GM21390 (cell line): Measurements from ENCODE around the gene ZNF219.

Experiments used
- ATAC-seq: cut with Tn5 transposase; IDR thresholded peaks from one replicate; pipeline ENCODE4 v1.9.1; 2021; ENCODE audit not compliant: unreplicated experiment

The ZNF219 gene

DNA sequence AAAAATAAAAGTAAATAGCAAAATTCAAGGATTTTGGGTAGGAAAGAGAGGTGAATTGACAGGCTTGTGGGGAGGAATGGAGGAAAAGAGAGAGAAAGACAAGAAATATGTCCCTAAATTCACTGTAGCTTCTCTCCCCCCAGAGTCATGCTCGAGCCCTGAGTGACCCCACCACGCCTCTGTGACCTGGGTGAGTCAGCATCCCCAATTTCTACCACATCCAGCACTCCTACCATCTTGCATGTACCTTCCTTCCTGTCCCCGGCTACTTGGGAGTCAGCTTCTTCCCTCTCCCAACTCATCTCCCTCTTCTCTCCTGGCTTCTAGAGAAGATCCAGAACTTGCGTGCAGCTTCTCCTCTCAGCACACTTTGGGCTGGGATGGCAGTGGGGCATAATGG, 9.8 kb downstream of the ZNF219 start:
- ATAC-seq = no peak

GRCh38 chr14:21087294-21088091, 11.0 kb downstream of the ZNF219 start:
- peak; percentile 44 for ATAC-seq

DNA sequence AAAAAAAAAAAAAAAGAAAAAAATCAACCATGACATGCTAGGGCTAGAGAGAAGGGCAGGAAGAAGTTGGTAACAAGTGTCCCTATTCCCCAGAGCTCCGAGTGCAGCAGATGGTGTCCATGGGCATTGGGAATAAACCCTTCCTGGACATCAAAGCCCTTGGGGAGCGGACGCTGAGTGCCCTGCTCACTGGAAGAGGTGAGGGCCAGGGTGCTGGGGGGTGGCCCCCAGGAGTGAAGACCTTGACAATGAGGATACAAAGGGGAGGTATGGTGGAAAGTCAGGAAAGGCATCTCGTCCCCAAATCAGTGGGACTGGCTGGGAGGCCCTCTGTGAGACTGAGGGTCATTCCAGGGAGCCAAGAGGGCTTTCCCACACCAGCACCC, 11.6 kb downstream of the ZNF219 start:
- no peak for ATAC-seq

DNA sequence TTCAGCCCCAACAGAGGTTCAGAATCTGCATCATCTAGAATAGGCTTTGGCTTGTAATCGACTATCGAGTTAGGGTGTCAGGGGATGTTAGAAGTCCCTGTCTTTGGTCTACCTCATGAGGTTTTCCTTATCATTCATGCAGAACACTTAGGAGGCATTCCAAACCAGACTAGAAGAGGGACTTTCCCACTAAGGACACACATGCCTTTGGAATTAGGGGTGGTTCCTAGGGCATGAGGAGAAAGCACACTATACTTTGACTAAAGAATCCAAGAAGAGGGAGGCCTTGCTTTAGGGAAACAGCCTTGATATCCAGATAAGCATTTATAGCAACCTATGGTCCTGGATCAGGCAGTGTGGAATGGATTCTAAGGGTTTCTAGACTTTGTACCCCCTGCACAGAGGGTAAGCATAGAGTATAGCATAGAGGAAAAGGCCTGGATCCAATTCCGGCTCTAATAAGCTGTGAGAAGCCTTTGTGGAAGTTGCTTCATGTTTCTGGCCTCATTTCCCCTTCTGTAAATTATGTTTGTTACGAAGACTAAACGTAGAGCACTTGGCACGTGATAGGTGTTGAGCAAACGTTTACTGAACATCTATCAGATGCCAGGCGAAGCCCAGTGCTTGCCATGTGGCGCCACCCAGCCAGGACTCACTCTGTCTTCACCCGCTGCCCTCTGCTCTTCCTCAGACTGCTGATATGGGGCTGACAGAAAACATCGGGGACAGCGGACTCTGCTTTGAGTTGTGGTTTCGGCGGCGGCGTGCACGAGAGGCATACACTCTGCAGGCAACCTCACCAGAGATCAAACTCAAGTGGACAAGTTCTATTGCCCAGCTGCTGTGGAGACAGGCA, 13.2 kb downstream of the ZNF219 start:
- ATAC-seq = no peak

DNA sequence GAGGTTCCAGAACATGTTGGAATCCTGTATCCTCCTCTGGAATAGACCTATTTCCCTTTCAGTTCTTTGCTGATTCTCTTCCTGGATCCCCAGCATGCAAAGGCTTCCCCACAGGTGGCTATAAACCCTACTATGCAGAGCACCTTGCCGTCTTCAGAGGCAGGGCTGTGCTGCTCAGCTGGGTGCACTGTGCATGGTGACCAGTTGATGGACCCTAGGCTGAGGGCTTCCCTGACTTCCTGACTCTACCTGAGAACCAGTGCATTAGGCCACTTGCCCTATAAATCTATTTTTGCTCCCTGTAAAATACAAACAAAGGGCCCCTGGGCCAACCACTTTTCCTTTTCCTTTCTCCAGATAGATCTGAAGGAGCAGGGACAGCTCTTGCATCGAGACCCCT, 14.1 kb downstream of the ZNF219 start:
- ATAC-seq = no peak

DNA sequence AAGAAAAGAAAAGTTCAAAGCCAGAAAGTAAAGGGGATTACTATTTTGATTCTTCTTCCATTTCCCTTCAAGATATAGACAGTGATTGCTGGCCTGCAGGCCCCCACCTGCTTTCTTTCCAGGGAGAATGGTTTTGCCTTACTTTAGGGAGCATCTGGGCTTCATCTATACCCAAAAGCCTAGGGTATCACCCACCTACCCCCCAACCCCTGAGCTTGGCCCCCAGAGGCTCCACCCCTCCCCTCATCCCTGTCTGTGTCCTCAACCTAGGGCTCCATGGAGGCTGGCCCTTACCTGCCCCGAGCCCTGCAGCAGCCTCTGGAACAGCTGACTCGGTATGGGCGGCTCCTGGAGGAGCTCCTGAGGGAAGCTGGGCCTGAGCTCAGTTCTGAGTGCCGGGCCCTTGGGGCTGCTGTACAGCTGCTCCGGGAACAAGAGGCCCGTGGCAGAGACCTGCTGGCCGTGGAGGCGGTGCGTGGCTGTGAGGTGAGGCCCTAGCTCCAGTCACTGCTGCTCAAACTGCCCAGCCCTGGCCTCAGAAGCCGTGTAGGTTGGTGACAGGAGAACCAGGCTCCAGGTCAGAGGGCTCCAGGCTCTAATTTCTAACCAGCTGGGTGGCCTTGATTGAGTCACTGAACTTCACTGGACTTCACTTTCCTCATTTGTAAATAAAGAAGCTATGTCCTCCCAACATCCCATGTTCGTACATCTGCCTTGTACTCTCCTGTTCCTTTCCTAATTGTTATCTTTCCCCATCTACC, 14.7 kb downstream of the ZNF219 start:
- ATAC-seq = no peak

- ATAC-seq = no peak
Measured at GRCh38 chr14:21081521-21082142, 16.8 kb downstream of the ZNF219 start.

GRCh38 chr14:21078726-21079125, 19.7 kb downstream of the ZNF219 start:
- ATAC-seq = no peak

DNA sequence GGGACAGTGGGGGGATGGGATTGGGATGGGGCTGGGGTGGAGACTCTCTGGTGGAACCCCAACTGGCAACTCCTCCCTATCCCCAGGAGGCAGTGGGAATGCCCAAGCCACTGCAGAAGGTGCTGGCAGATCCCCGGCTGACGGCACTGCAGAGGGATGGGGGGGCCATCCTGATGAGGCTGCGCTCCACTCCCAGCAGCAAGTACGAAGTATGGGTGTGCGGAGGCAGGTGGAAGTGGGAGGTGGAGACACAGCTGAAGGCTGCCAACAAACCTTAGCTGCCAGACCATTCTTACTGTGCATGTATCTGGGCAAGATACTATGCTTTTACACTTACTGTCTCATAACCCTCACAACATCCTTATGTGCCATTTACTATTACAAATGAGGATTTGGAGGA, 20.2 kb downstream of the ZNF219 start:
- ATAC-seq = no peak

- ATAC-seq = no peak
Measured at GRCh38 chr14:21077672-21078071, 20.8 kb downstream of the ZNF219 start.

- no peak for ATAC-seq
Measured at GRCh38 chr14:21075719-21076437, 22.6 kb downstream of the ZNF219 start.

- no peak for ATAC-seq
Measured at GRCh38 chr14:21074398-21075272, 23.8 kb downstream of the ZNF219 start.

GRCh38 chr14:21073921-21074320, 24.5 kb downstream of the ZNF219 start:
- ATAC-seq = no peak

- no peak for ATAC-seq
Measured at GRCh38 chr14:21072781-21073339, 25.6 kb downstream of the ZNF219 start.

- ATAC-seq = no peak
Measured at GRCh38 chr14:21072031-21072473, 26.4 kb downstream of the ZNF219 start.

- ATAC-seq = peak; percentile 75
Measured at GRCh38 chr14:21071225-21072030, 27.0 kb downstream of the ZNF219 start.

DNA sequence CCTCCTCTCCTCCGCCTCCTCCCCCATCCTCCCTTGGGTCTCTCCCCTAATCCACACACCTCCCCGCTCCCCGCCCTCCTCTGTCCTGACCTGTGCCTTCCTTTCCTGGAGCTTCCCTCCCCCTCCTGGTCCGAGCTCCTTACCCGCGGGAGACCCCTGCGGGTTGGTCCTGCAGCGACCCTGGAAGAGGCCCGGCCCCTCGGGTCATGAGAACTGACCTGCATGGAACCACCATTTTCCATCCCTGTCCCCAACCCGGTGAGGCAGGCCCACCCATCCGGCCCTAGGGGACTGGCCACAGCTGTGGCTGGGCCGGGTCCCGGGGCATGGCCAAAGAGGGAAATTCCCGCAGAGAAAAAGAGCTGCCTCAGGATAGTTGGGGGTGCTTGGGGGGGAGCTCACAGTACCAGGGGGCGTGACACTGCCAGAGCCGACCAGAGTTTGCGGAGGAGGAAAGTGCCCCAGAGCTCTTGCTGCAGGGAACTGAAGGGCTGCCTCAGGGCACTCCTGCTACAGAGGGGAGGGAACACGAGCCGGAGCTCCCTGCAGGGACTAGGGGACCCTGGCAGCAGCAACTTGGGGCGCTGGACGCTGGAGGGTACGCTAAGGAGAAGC, 27.7 kb downstream of the ZNF219 start:
- peak; percentile 17 for ATAC-seq
